GM23248 (cell line): ENCODE results near the gene SEMG1. TPM values are rescaled to one million over a fixed set of nuclear protein-coding genes. Genes with fewer than 3 reads are reported as not detected.
A peak's percentile ranks its signal among the peaks of the same experiment; 100 is the strongest.

Experiments
- DNase-seq: peaks from one replicate; pipeline ENCODE4 v3.0.0-alpha.2; 2015
- H2AFZ ChIP-seq: fragments of 200-600 bp; sonication (generic); 2 replicates; pipeline ENCODE4 v1.6.1; 2016; ENCODE audit warnings: antibody characterized with exemption
- H3F3A ChIP-seq: fragments of 200-600 bp; sonication (generic); 2 replicates; pipeline ENCODE4 v1.6.1; 2016; ENCODE audit warnings: mild to moderate bottlenecking, antibody characterized with exemption, mixed run types; ENCODE audit not compliant: insufficient read depth
- H3K27ac ChIP-seq: fragments of 200-600 bp; sonication (generic); 2 replicates; pipeline ENCODE4 v1.5.1; 2016; ENCODE audit warnings: mild to moderate bottlenecking
- H3K27me3 ChIP-seq: fragments of 200-600 bp; sonication (generic); replicated peaks from 2 replicates; pipeline ENCODE4 v1.6.1; 2016; ENCODE audit warnings: mild to moderate bottlenecking; ENCODE audit not compliant: insufficient read depth
- H3K36me3 ChIP-seq: fragments of 200-600 bp; sonication (generic); 2 replicates; pipeline ENCODE4 v1.6.1; 2016; ENCODE audit warnings: low read depth, mild to moderate bottlenecking
- H3K4me1 ChIP-seq: fragments of 200-600 bp; sonication (generic); 2 replicates; pipeline ENCODE4 v1.6.1; 2016; ENCODE audit warnings: mild to moderate bottlenecking; ENCODE audit not compliant: insufficient read depth
- H3K4me2 ChIP-seq: fragments of 200-600 bp; sonication (generic); one replicate; pipeline ENCODE4 v1.6.1; 2016; ENCODE audit warnings: mild to moderate bottlenecking; ENCODE audit not compliant: unreplicated experiment
- H3K4me3 ChIP-seq: fragments of 200-600 bp; sonication (generic); 2 replicates; pipeline ENCODE4 v1.5.1; 2016; ENCODE audit warnings: mild to moderate bottlenecking
- H3K79me2 ChIP-seq: fragments of 200-600 bp; sonication (generic); 2 replicates; pipeline ENCODE4 v1.6.1; 2016; ENCODE audit warnings: mild to moderate bottlenecking; ENCODE audit not compliant: insufficient read depth
- H3K9ac ChIP-seq: fragments of 200-600 bp; sonication (generic); 2 replicates; pipeline ENCODE4 v1.6.1; 2016; ENCODE audit warnings: mild to moderate bottlenecking
- H3K9me2 ChIP-seq: fragments of 200-600 bp; sonication (generic); 2 replicates; pipeline ENCODE4 v1.6.1; 2016; ENCODE audit warnings: mixed run types, mild to moderate bottlenecking, moderate library complexity; ENCODE audit not compliant: insufficient read depth
- H3K9me3 ChIP-seq: fragments of 200-600 bp; sonication (generic); one replicate; pipeline ENCODE4 v1.6.1; 2017; ENCODE audit warnings: low read depth
- H4K20me1 ChIP-seq: fragments of 200-600 bp; sonication (generic); 2 replicates; pipeline ENCODE4 v1.6.0; 2016; ENCODE audit not compliant: insufficient read depth
- EZH2 ChIP-seq: fragments of 200-600 bp; sonication (generic); IDR thresholded peaks from 2 replicates; pipeline ENCODE4 v1.6.1; 2018; ENCODE audit warnings: antibody characterized with exemption, mild to moderate bottlenecking; ENCODE audit not compliant: insufficient read depth, poor library complexity, severe bottlenecking
- EZH2phosphoT487 ChIP-seq: fragments of 200-600 bp; sonication (generic); IDR thresholded peaks from 2 replicates; pipeline ENCODE4 v1.6.1; 2018; ENCODE audit warnings: antibody characterized with exemption, moderate library complexity, mild to moderate bottlenecking, low read depth; ENCODE audit not compliant: insufficient read depth
- WGBS, 2 experiments: methylation state at CpG; one replicate each; pipeline ENCODE4 v1.1.6; 2015 to 2017; ENCODE audit warnings: low lambda C conversion rate in 2 of 2, low coverage in 1 of 2; ENCODE audit errors: missing lambda C conversion rate in 2 of 2; 5-methylcytosine and 5-hydroxymethylcytosine counted together
- in situ Hi-C: fragments of 300-500 bp; cut with MboI; formaldehyde crosslinking; loops from 2 replicates; pipeline ENCODE4 v1.15.0; 2020
- polyA plus RNA-seq: library from polyadenylated mRNA; unstranded; fragments of >200 nt; fragmentation: Nextera tagmentation; extraction: Ambion mirVana; gene quantifications from 2 replicates; pipeline ENCODE4 v1.2.1, GENCODE V29; 2016
- total RNA-seq: library from RNA; depleted of rRNA; stranded (reverse); fragments of >200 nt; shearing (Covaris generic); gene quantifications from 2 replicates; pipeline ENCODE4 v1.2.3, GENCODE V29; 2014

SEMG1 gene
- total and polyA plus RNA-seq, 2 experiments from 2014 or later = not detected

DNA sequence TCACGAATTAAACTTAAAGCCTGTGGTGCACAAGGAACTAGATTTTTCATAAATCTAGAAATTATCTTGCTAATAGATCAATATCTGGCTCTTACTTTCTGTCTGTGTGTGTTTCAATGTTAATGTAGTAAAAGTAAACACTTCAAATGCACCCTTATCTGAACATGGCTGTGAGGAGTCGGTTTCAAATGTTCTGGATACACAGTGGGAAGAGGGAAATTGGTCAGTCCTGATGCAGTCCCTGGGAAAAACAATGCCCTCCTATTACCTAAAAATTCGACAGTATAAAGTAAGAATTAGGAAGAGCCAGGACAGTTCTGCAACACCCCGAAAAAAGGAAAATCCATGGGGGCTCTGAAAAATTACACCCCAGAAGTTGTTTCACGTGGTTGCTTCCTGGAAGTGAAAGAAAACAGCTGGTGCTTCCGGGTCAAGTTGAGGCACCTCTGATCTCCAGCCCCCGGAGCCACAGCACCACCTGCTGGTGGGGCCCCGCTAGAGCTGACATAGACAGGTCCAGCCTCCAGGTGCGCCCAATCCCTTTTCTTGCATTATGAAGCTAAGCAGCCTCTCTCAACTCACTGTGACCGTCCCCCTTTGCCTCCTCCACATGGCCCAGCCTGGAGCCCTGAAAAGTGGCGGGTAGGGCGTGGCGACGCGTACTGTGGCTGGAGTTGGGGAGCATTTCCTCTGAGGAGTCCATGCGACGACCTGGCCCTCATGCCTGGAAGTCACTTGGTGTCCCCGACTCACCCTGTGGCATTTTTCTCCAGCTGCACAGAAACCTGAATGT, 22.6 kb downstream of the SEMG1 start:
- Histone ChIP-seq H2AFZ (peak overlapping the region; percentile 35; the same call in 1 of the 2 replicates), H3K27ac (no peak overlapping the region), H3K4me1 (no peaks in the 10 kb centered on the region), H3K4me2 (no peak overlapping the region), H3K4me3 (no peak overlapping the region), H3K79me2 (no peaks in the 10 kb centered on the region), H3K9me3 (no peaks in the 10 kb centered on the region), H3F3A (no peaks in the 10 kb centered on the region), H3K36me3 (no peaks in the 10 kb centered on the region), H4K20me1 (no peaks in the 10 kb centered on the region), H3K9me2 (no peaks in the 10 kb centered on the region), H3K27me3 (peaks cover 6% of the 10 kb centered on the region; the same call in 1 of the 2 replicates), H3K9ac (no peak overlapping the region)
- 41 to 46% methylated on average over 18 of the region's 18 CpGs for WGBS, 2 experiments
- in situ Hi-C loops = no loop called here
- TF ChIP-seq EZH2 (no peak), EZH2phosphoT487 (no peak)
- DNase-seq = peak; percentile 23

DNA sequence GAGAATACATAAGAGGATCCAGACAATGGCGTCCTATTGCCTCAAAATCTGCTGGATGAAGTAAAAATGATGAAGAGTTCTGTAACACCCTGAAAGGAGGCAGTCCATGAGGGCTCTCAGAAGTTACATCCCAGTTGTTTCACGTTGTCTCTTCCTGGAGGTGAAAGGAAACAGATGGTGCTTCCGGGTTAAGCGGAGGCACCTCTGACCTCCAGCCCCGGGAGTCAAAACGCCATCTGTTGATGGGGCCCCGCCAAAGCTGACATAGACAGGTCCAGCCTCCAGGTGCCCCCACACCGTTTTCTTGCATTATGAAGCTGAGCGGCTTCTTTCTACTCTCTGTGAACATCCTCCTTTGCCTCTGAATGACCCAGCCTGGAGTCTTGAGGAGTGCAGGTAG, 23.8 kb downstream of the SEMG1 start:
- Histone ChIP-seq H4K20me1 (no peaks in the 10 kb centered on the region), H3K9ac (no peak overlapping the region), H3K79me2 (no peaks in the 10 kb centered on the region), H3K4me3 (no peak overlapping the region), H3F3A (no peaks in the 10 kb centered on the region), H2AFZ (no peak overlapping the region), H3K36me3 (no peaks in the 10 kb centered on the region), H3K27ac (no peak overlapping the region), H3K9me3 (no peaks in the 10 kb centered on the region), H3K27me3 (0 out of 2 replicates have a peak, but pooled peaks cover 10% of the 10 kb centered on the region), H3K4me1 (no peaks in the 10 kb centered on the region), H3K4me2 (no peak overlapping the region), H3K9me2 (no peaks in the 10 kb centered on the region)
- TF ChIP-seq EZH2 = no peak
- TF ChIP-seq EZH2phosphoT487 = no peak
- in situ Hi-C loops = no loop called here
- no peak for DNase-seq
- 43% methylated on average over 9 of the region's 9 CpGs for WGBS, 2 experiments

DNA sequence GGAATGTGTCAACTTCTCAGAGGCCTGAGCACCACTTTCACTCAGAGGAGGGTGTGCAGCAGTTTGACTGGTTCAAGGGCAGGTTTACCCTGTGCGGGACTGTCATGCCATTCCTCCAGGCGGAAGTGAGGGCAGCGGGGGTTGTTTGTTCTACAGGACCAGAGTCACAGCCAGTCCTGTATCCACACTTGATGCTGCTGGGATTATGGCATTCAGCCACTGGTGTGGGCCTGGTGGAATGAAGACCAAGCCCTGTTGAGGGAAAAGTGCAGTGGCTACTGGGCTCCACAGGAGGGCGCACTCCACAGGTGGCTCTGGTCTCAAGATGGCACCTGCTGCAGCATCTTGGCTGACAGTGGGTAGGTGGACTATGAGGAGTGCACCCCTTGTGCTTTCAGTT, 29.2 kb downstream of the SEMG1 start:
- Histone ChIP-seq H2AFZ (no peak overlapping the region), H3K79me2 (no peaks in the 10 kb centered on the region), H4K20me1 (no peaks in the 10 kb centered on the region), H3K36me3 (no peaks in the 10 kb centered on the region), H3K4me2 (no peak overlapping the region), H3K27me3 (0 out of 2 replicates have a peak, but pooled peaks cover 10% of the 10 kb centered on the region), H3K4me3 (no peak overlapping the region), H3K9me3 (no peaks in the 10 kb centered on the region), H3K9me2 (no peaks in the 10 kb centered on the region), H3K9ac (no peak overlapping the region), H3K4me1 (no peaks in the 10 kb centered on the region), H3K27ac (no peak overlapping the region), H3F3A (no peaks in the 10 kb centered on the region)
- in situ Hi-C loops = no loop called here
- WGBS, 2 experiments = 44 to 54% methylated on average over 4 of the region's 4 CpGs
- TF ChIP-seq EZH2phosphoT487 (no peak), EZH2 (no peak)
- no peak for DNase-seq

DNA sequence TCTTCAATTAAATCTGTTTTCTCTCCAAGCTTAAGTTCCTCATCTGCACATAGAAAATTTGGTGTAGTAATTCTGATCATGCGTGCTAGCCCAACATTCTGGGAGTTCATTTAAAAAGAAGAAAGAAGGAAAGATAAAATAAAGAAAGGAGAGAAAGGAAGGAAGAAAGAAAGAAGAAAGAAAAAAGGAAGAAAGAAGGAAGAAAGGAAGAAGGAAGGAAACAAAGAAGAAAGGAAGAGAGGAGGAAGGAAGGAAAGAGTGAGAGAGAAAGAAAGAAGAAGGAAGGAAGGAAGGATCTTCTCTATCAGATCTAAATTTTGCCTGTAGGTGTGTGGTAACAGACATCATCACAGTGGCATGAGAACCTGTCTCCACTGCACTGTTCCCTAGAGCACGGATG, 31.3 kb downstream of the SEMG1 start:
- no peaks in the 10 kb centered on the region for H3K9me2 ChIP-seq
- no peak for TF ChIP-seq EZH2phosphoT487
- no peak for TF ChIP-seq EZH2
- no peak overlapping the region for H3K27ac ChIP-seq
- H3K4me1 ChIP-seq = no peaks in the 10 kb centered on the region
- no peak overlapping the region for H3K4me2 ChIP-seq
- no peaks in the 10 kb centered on the region for H3F3A ChIP-seq
- DNase-seq = no peak
- H3K4me3 ChIP-seq = no peak overlapping the region
- in situ Hi-C loops = no loop called here
- H3K79me2 ChIP-seq = no peaks in the 10 kb centered on the region
- H3K9me3 ChIP-seq = no peaks in the 10 kb centered on the region
- WGBS, 2 experiments = 73 to 74% methylated on average over 2 of the region's 2 CpGs
- H3K36me3 ChIP-seq = no peaks in the 10 kb centered on the region
- no peak overlapping the region for H2AFZ ChIP-seq
- no peak overlapping the region for H3K9ac ChIP-seq
- H4K20me1 ChIP-seq = no peaks in the 10 kb centered on the region
- peaks cover 26% of the 10 kb centered on the region; the same call in 1 of the 2 replicates for H3K27me3 ChIP-seq
